Coronary artery (tissue), 2 donors: Measurements from ENCODE around the gene CD2BP2.

Experiments
- DNase-seq: peaks from one replicate; pipeline ENCODE4 v3.0.0-alpha.2; 2017; ENCODE audit warnings: low spot score
- H3K27ac ChIP-seq, 2 donors: fragments of 200-600 bp; sonication (generic); one replicate each; pipeline ENCODE4 v1.5.1; 2016 to 2019
- H3K4me3 ChIP-seq: fragments of 200-600 bp; sonication (generic); 2 replicates; pipeline ENCODE4 v1.5.1; 2016; ENCODE audit warnings: mild to moderate bottlenecking, moderate library complexity
- TF ChIP-seq, protein P1 (sequence below): fragments of 200-600 bp; sonication (generic); IDR thresholded peaks from one replicate; pipeline ENCODE4 v1.5.1; 2019; ENCODE audit warnings: antibody characterized with exemption

The CD2BP2 gene

DNA sequence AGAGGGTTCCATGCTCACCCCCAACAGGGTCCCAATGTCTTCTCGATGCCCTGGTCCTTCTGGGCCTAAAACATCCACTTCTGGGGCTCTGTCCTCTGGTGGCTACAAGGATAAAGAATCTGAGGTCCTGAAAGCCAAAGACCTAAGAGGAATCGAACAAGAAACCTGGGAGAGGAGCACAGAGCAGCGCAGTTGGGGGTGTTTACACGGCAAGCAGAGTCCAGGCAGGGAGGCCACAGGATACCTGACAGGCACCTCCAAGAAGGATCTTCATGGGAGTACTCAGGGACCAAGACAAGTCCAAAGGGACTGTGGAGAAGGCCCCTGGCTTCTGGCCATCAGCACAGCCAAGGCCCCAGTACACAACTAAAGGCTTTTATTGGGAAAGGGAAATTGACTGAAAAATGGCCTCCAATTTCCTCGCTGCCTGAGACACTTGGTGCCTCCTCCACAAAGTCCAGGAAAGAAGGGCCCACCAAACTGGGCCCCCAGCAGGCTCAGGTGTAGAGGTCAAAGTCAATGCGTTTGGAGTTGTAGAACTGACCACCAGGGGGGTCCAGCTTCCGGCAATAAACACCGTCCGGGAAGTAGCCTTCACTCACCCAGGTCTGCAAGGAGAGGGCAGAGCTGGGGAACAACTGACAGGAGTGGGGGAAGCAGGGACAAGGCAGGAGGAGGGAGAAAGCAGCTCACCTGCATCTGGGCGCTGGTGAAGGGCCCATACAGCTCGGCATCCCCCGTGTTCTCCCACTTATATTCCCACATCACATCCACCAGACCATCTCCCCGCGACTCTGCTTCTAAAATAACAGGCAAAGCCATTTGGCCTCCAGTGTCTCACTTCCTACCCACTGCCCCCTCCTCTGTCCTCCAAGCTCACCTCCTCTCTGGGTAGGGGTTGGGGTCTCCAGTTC, 2.4 kb downstream of the CD2BP2 start:
- TF ChIP-seq, protein P1, sequence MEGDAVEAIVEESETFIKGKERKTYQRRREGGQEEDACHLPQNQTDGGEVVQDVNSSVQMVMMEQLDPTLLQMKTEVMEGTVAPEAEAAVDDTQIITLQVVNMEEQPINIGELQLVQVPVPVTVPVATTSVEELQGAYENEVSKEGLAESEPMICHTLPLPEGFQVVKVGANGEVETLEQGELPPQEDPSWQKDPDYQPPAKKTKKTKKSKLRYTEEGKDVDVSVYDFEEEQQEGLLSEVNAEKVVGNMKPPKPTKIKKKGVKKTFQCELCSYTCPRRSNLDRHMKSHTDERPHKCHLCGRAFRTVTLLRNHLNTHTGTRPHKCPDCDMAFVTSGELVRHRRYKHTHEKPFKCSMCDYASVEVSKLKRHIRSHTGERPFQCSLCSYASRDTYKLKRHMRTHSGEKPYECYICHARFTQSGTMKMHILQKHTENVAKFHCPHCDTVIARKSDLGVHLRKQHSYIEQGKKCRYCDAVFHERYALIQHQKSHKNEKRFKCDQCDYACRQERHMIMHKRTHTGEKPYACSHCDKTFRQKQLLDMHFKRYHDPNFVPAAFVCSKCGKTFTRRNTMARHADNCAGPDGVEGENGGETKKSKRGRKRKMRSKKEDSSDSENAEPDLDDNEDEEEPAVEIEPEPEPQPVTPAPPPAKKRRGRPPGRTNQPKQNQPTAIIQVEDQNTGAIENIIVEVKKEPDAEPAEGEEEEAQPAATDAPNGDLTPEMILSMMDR: no peak
- Histone ChIP-seq H3K4me3 (no peak overlapping the region), H3K27ac (peak overlapping the region; percentile 30 to 99)
- DNase-seq: no peak

DNA sequence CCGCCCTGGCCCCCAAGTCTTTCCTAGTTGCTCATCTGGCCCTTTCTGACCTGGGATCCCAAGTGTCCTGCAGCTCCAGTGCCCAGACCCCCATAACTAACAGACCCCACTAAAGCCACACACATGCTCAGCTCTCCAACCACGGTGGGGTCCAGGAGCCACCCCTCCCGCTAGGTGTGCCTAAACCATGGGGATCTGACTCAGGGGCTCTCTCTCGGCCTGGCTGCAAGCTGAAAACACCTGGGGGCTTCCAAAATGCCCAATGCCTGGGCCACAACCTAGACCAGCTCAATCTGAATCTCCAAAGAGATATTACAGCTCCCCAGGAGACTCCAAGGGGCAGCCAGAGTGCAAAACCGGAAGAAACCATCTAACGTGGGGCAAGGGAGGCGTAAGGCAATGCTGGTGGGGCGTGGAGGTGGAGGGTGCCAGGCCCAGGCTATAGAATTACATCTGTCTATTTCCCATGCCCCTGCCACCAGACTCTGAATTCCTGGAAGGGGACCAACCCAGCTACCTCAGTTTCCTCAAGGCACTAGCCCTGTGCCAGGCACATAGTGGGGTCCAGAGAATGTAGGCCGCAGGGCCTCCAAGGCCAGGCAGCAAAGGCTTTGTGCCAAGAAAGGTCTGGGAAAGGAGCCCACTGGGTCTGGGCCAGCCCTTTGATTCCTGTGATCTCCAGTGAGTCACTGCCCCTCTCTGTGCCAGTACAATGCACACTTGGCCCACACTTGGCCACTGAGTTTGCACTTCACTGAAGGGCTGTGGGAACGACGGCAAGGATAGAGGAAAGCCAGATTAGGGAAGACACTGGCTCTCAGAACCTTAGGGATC, 3.3 kb downstream of the CD2BP2 start:
- TF ChIP-seq, protein P1: no peak
- DNase-seq: no peak
- H3K4me3 ChIP-seq: no peak overlapping the region

DNA sequence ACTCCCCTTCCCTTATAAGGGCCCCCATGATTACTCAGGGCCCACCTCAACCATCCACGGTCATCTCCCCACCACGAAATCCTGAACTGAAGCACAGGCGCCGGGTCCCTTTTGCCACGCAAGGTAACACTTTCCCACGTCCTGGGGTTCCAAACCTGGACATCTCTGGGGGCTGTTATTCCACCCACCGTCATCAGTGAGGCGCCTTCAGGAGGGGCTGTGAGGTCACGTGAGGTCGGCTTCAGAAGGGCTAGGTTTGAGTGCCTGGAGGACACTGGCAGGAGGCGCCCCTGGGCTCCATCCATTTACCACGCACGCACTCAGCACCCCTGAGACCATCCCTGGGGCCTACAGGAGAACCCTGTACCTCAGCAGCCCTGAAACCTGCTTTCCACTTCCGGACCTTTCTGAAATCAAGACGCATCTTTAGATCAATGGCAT, 4.1 kb downstream of the CD2BP2 start:
- Histone ChIP-seq H3K27ac (no peak overlapping the region), H3K4me3 (no peak overlapping the region)
- TF ChIP-seq, protein P1: no peak
- DNase-seq: no peak

More for the DNA sequence above, 3.3 kb downstream of the CD2BP2 start:
- peak overlapping the region; percentile 30 to 99 for H3K27ac ChIP-seq

DNA sequence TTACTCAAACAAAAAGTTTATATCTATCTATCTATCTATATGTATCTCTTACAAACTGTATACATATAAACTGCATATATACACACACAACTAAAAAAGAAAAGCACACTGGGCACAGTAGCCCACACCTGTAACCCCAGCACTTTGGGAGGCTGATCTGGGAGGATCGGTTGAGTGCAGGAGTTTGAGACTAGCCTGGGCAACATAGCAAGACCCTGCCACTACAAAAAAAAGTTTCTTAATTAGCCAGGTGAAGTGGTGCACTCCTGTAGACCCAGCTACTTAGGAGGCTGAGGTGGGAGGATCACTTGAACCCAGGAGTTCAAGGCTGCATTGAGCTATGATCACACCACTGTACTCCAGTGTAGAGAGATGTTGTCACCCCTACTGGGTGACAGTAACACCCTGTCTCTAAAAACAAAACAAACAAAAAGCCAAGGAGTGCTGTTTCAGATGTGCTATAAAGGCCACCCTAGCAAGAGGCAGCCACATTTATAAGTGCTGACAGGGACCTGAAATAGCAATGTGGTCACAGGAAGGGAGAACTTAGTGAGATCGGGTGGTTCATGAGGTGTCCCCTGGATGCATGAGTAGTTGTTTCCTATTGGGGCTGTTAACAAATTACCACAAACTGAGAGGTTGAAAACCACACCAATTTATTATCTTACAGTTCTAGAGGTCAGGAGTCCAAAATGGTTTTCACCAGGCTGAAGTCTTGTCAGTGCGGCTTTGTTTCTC, 4.8 kb downstream of the CD2BP2 start:
- TF ChIP-seq, protein P1: no peak
- DNase-seq: no peak
- no peak overlapping the region for H3K27ac ChIP-seq

DNA sequence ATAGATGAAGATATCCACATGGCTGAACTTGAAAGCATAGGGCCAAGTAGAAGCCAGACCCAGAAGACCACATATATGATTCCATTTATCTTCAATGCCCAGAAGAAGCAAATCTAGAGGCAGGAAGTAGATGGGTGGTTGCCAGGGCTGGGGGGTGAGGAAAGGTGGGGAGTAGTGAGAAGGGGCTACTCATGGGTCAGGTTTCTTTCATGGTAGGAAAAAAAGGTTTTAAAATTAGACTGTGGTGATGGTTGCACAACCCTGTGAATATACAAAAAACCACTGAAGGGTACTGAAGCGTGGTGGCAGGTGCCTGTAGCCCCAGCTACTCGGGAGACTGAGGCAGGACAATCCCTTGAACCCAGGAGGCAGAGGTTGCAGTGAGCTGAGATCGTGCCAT, 5.4 kb downstream of the CD2BP2 start:
- TF ChIP-seq, protein P1: no peak
- Histone ChIP-seq H3K27ac (no peak overlapping the region), H3K4me3 (no peak overlapping the region)
- DNase-seq: no peak

More for the DNA sequence above, 4.8 kb downstream of the CD2BP2 start:
- H3K4me3 ChIP-seq: no peak overlapping the region

DNA sequence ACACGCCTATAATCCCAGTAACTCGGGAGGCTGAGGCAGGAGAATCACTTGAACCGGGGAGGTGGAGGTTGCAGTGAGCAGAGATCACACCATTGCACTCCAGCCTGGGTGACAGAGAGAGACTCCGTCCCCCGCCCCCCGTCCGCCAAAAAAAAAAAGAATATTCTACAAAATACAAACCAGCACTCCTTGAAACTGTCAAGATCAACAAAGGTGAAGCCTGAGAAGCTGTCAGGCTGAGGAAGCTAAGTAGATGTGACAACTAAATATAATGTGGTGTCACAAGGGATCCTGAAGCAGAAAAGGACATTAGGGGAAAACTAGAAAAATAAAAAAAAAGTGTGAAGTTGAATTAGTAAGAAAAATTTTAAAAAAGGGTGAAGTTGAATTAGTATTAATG, 6.2 kb downstream of the CD2BP2 start:
- TF ChIP-seq, protein P1: no peak
- Histone ChIP-seq H3K27ac (no peak overlapping the region), H3K4me3 (no peak overlapping the region)
- DNase-seq: no peak
